Ectodermal cell (in vitro differentiated cells): Measurements from ENCODE around the gene C3orf49. TPM values are rescaled to one million over a fixed set of nuclear protein-coding genes. Genes with fewer than 3 reads are reported as not detected.

ENCODE experiments used
- H3K27ac ChIP-seq: 2 replicates; pipeline ENCODE4 v1.7.0; 2013; ENCODE audit warnings: mild to moderate bottlenecking, low read depth, low read length; ENCODE audit not compliant: insufficient read depth, poor library complexity, severe bottlenecking
- H3K27me3 ChIP-seq: 2 replicates; pipeline ENCODE4 v1.7.0; 2013; ENCODE audit warnings: mild to moderate bottlenecking, low read length; ENCODE audit not compliant: insufficient read depth, control insufficient read depth, poor library complexity, severe bottlenecking
- H3K36me3 ChIP-seq: one replicate; pipeline ENCODE4 v1.7.0; 2013; ENCODE audit warnings: low read length; ENCODE audit not compliant: control insufficient read depth, insufficient read depth
- H3K4me1 ChIP-seq: one replicate; pipeline ENCODE4 v1.7.0; 2013; ENCODE audit warnings: low read length; ENCODE audit not compliant: control insufficient read depth, insufficient read depth
- H3K4me3 ChIP-seq: 2 replicates; pipeline ENCODE4 v1.7.0; 2013; ENCODE audit warnings: low read depth, low read length, control low read depth; ENCODE audit not compliant: insufficient read depth
- H3K9me3 ChIP-seq: 2 replicates; pipeline ENCODE4 v1.7.0; 2013; ENCODE audit warnings: mild to moderate bottlenecking, low read length, moderate library complexity; ENCODE audit not compliant: control insufficient read depth
- WGBS, 2 experiments: methylation state at CpG; one replicate each; pipeline ENCODE4 v1.1.7; 2013; ENCODE audit warnings: missing lambda C conversion rate in 2 of 2; 5-methylcytosine and 5-hydroxymethylcytosine counted together
- polyA plus RNA-seq, 4 experiments: library from polyadenylated mRNA; stranded (reverse); fragments of 50-300 nt; gene quantifications; one replicate each; pipeline ENCODE4 v1.2.3, GENCODE V29; 2013

The C3orf49 gene
- not detected for polyA plus RNA-seq (2013, experiment 1 of 4)
- not detected for polyA plus RNA-seq (2013, experiment 2 of 4)
- polyA plus RNA-seq (2013, experiment 3 of 4): not detected
- not detected for polyA plus RNA-seq (2013, experiment 4 of 4)

GRCh38 chr3:63819151-63819398, at the start of gene C3orf49:
C3orf49 (plus strand) TSS chr3:63819299; CDS start chr3:63819472, 173 bp downstream.
- Histone ChIP-seq H3K4me3 (no peak within 1 kb of the TSS), H3K36me3 (no peaks in the 10 kb centered on the region), H3K27ac (no peak within 1 kb of the TSS), H3K9me3 (no peaks in the 10 kb centered on the region), H3K27me3 (no peaks in the 10 kb centered on the region), H3K4me1 (peaks cover 6% of the 10 kb centered on the region)
- WGBS, 2 experiments: 75% methylated on average over 1 of the region's 1 CpG; no CpG with 5 or more reads in 1 of the 2 experiments

GRCh38 chr3:63774781-63775180, 44.3 kb upstream of the C3orf49 start:
- Histone ChIP-seq H3K27me3 (no peaks in the 10 kb centered on the region), H3K9me3 (no peaks in the 10 kb centered on the region), H3K27ac (no peak overlapping the region), H3K36me3 (no peaks in the 10 kb centered on the region), H3K4me1 (no peaks in the 10 kb centered on the region), H3K4me3 (no peak overlapping the region)
- WGBS, 2 experiments: 95 to 98% methylated on average over 4 to 5 of the region's 5 CpGs

GRCh38 chr3:63779227-63779626, 39.9 kb upstream of the C3orf49 start:
- Histone ChIP-seq H3K4me1 (no peaks in the 10 kb centered on the region), H3K9me3 (no peaks in the 10 kb centered on the region), H3K4me3 (no peak overlapping the region), H3K27me3 (no peaks in the 10 kb centered on the region), H3K27ac (no peak overlapping the region), H3K36me3 (no peaks in the 10 kb centered on the region)
- 95 to 96% methylated on average over 4 of the region's 4 CpGs for WGBS, 2 experiments

- Histone ChIP-seq H3K4me1 (peaks cover 4% of the 10 kb centered on the region), H3K36me3 (no peaks in the 10 kb centered on the region), H3K9me3 (no peaks in the 10 kb centered on the region), H3K27ac (no peak overlapping the region), H3K4me3 (no peak overlapping the region), H3K27me3 (no peaks in the 10 kb centered on the region)
- no CpG with 5 or more reads among the region's 1 CpG for WGBS, 2 experiments
Observed at GRCh38 chr3:63791974-63792373, 27.1 kb upstream of the C3orf49 start.

GRCh38 chr3:63795438-63795837, 23.7 kb upstream of the C3orf49 start:
- no peak overlapping the region for H3K27ac ChIP-seq
- no peaks in the 10 kb centered on the region for H3K27me3 ChIP-seq

GRCh38 chr3:63798544-63798943, 20.6 kb upstream of the C3orf49 start:
- 93 to 96% methylated on average over 2 of the region's 2 CpGs for WGBS, 2 experiments
- H3K27ac ChIP-seq: no peak overlapping the region
- H3K4me3 ChIP-seq: no peak overlapping the region
- peaks cover 4% of the 10 kb centered on the region for H3K4me1 ChIP-seq
- H3K27me3 ChIP-seq: no peaks in the 10 kb centered on the region
- H3K9me3 ChIP-seq: no peaks in the 10 kb centered on the region
- H3K36me3 ChIP-seq: no peaks in the 10 kb centered on the region

More at GRCh38 chr3:63795438-63795837, 23.7 kb upstream of the C3orf49 start:
- no peaks in the 10 kb centered on the region for H3K36me3 ChIP-seq
- no peaks in the 10 kb centered on the region for H3K9me3 ChIP-seq
- 93 to 94% methylated on average over 6 of the region's 6 CpGs for WGBS, 2 experiments
- H3K4me3 ChIP-seq: no peak overlapping the region
- H3K4me1 ChIP-seq: peaks cover 4% of the 10 kb centered on the region

GRCh38 chr3:63798949-63799348, 20.1 kb upstream of the C3orf49 start:
- peaks cover 4% of the 10 kb centered on the region for H3K4me1 ChIP-seq
- no peak overlapping the region for H3K27ac ChIP-seq
- H3K9me3 ChIP-seq: no peaks in the 10 kb centered on the region
- no peaks in the 10 kb centered on the region for H3K27me3 ChIP-seq
- no peaks in the 10 kb centered on the region for H3K36me3 ChIP-seq
- 96 to 98% methylated on average over 2 of the region's 2 CpGs for WGBS, 2 experiments
- no peak overlapping the region for H3K4me3 ChIP-seq

- no peaks in the 10 kb centered on the region for H3K9me3 ChIP-seq
- H3K36me3 ChIP-seq: no peaks in the 10 kb centered on the region
- H3K4me1 ChIP-seq: no peaks in the 10 kb centered on the region
- 96 to 97% methylated on average over 4 of the region's 5 CpGs for WGBS, 2 experiments
- H3K27ac ChIP-seq: no peak overlapping the region
- H3K27me3 ChIP-seq: no peaks in the 10 kb centered on the region
- no peak overlapping the region for H3K4me3 ChIP-seq
Observed at GRCh38 chr3:63800097-63800496, 19.0 kb upstream of the C3orf49 start.

- Histone ChIP-seq H3K27me3 (no peaks in the 10 kb centered on the region), H3K9me3 (no peaks in the 10 kb centered on the region), H3K36me3 (no peaks in the 10 kb centered on the region), H3K4me3 (no peak overlapping the region), H3K27ac (no peak overlapping the region), H3K4me1 (no peaks in the 10 kb centered on the region)
- 91 to 93% methylated on average over 5 of the region's 5 CpGs for WGBS, 2 experiments
Observed at GRCh38 chr3:63803911-63804310, 15.2 kb upstream of the C3orf49 start.

GRCh38 chr3:63807961-63808565, 11.0 kb upstream of the C3orf49 start:
- no peaks in the 10 kb centered on the region for H3K27me3 ChIP-seq
- no peak overlapping the region for H3K27ac ChIP-seq
- no peaks in the 10 kb centered on the region for H3K4me1 ChIP-seq
- 95% methylated on average over 5 of the region's 5 CpGs for WGBS, 2 experiments
- no peaks in the 10 kb centered on the region for H3K9me3 ChIP-seq
- H3K4me3 ChIP-seq: no peak overlapping the region
- H3K36me3 ChIP-seq: no peaks in the 10 kb centered on the region

- WGBS, 2 experiments: 79 to 99% methylated on average over 2 to 3 of the region's 3 CpGs
- H3K9me3 ChIP-seq: no peaks in the 10 kb centered on the region
- peaks cover 4% of the 10 kb centered on the region for H3K4me1 ChIP-seq
- H3K4me3 ChIP-seq: no peak overlapping the region
- no peak overlapping the region for H3K27ac ChIP-seq
- no peaks in the 10 kb centered on the region for H3K27me3 ChIP-seq
- H3K36me3 ChIP-seq: no peaks in the 10 kb centered on the region
Observed at GRCh38 chr3:63808633-63809032, 10.5 kb upstream of the C3orf49 start.
